Measurements from ENCODE around the gene WDR43. TPM values are rescaled to one million over a fixed set of nuclear protein-coding genes. Genes with fewer than 3 reads are reported as not detected.

WDR43 gene
- polyA plus RNA-seq, 1 of the 3 experiments (the other 2 are of a cell fraction): 35.1 TPM

GRCh38 chr2:28929581-28929980, 35.1 kb downstream of the WDR43 start:
- H3K4me3 ChIP-seq (ENCODE audit: low read depth in 2 of 2, low read length in 1 of 2): no peak overlapping the region
- no peak overlapping the region for H3K9ac ChIP-seq
- H3K4me2 ChIP-seq: no peak overlapping the region
- ChIA-PET CTCF (interaction anchor here (1.8 kb wide), 1 partner anchor 19 kb away, joined by 4 read pairs; no protein-coding TSS in a partner anchor), POLR2A (no interaction called here)
- no peaks in the 10 kb centered on the region for H3K9me2 ChIP-seq
- no peaks in the 10 kb centered on the region for H3K27me3 ChIP-seq (ENCODE audit: insufficient read depth)
- no peaks in the 10 kb centered on the region for H3K4me1 ChIP-seq (ENCODE audit: control insufficient read depth in 1 of 2, insufficient read depth in 2 of 2, low read depth in 1 of 2, low read length in 1 of 2)
- H3F3A ChIP-seq (replicated peaks; ENCODE audit: insufficient read depth): peaks cover 14% of the 10 kb centered on the region
- peaks cover 37% of the 10 kb centered on the region for H3K79me2 ChIP-seq (ENCODE audit: insufficient read depth)
- H3K36me3 ChIP-seq (replicated peaks in 1 of 2; ENCODE audit: control insufficient read depth in 1 of 2, insufficient read depth in 2 of 2, low read length in 1 of 2): peaks cover 90 to 98% of the 10 kb centered on the region in 2 experiments
- H2AFZ ChIP-seq (ENCODE audit: low read depth): no peak overlapping the region
- TF ChIP-seq POLR2AphosphoS5 (IDR thresholded peaks at IDR 0.05; ENCODE audit: low read depth, low read length) (no peak), GABPA (IDR thresholded peaks at IDR 0.05; ENCODE audit: low read depth) (no peak), NRF1 (IDR thresholded peaks at IDR 0.05; ENCODE audit: low read depth, low read length) (no peak), GATA2 (CRISPR knock-in tag; IDR thresholded peaks at IDR 0.05) (no peak), PBX3 (IDR thresholded peaks at IDR 0.05) (no peak), TEAD4 (IDR thresholded peaks at IDR 0.05; ENCODE audit: borderline replicate concordance, insufficient read depth) (no peak)
- no peaks in the 10 kb centered on the region for H4K20me1 ChIP-seq (ENCODE audit: insufficient read depth)
- H3K9me3 ChIP-seq: no peaks in the 10 kb centered on the region
- 68% methylated on average over 4 of the region's 4 CpGs for WGBS (ENCODE audit: low lambda C conversion rate)
- DNase-seq: no peak
- no peak overlapping the region for H3K27ac ChIP-seq (ENCODE audit: low read depth in 2 of 2, low read length in 1 of 2)

- no peak overlapping the region for H3K9ac ChIP-seq
- H3K27me3 ChIP-seq (ENCODE audit: insufficient read depth): no peaks in the 10 kb centered on the region
- TF ChIP-seq ZBTB33 (IDR thresholded peaks at IDR 0.05; ENCODE audit: borderline replicate concordance, low read depth): no peak
- peak; percentile 7; the same call in 1 of the 2 replicates for TF ChIP-seq FOSL2 (IDR thresholded peaks at IDR 0.05; ENCODE audit: borderline replicate concordance, low read depth)
- TF ChIP-seq CHD2 (IDR thresholded peaks at IDR 0.05; ENCODE audit: low read length, partially characterized antibody): no peak
- no peak for DNase-seq
- CTCF ChIA-PET: no interaction called here
- H3K9me2 ChIP-seq: no peaks in the 10 kb centered on the region
- no peak overlapping the region for H2AFZ ChIP-seq (ENCODE audit: low read depth)
- POLR2A ChIA-PET: no interaction called here
- no peaks in the 10 kb centered on the region for H3K4me1 ChIP-seq (ENCODE audit: control insufficient read depth in 1 of 2, insufficient read depth in 2 of 2, low read depth in 1 of 2, low read length in 1 of 2)
- H3F3A ChIP-seq (replicated peaks; ENCODE audit: insufficient read depth): peaks cover 15% of the 10 kb centered on the region
- H3K27ac ChIP-seq (ENCODE audit: low read depth in 2 of 2, low read length in 1 of 2): no peak overlapping the region
- WGBS (ENCODE audit: low lambda C conversion rate): 33% methylated on average over 1 of the region's 1 CpG
- no peaks in the 10 kb centered on the region for H3K9me3 ChIP-seq
- no peak overlapping the region for H3K4me2 ChIP-seq
- no peak overlapping the region for H3K4me3 ChIP-seq (ENCODE audit: low read depth in 2 of 2, low read length in 1 of 2)
- H3K79me2 ChIP-seq (ENCODE audit: insufficient read depth): peaks cover 40% of the 10 kb centered on the region
- H4K20me1 ChIP-seq (ENCODE audit: insufficient read depth): no peaks in the 10 kb centered on the region
- H3K36me3 ChIP-seq (replicated peaks in 1 of 2; ENCODE audit: control insufficient read depth in 1 of 2, insufficient read depth in 2 of 2, low read length in 1 of 2): peaks cover 90 to 99% of the 10 kb centered on the region in 2 experiments
These were observed 35.7 kb downstream of the WDR43 start for GRCh38 chr2:28930205-28930604.
